CMK (cell line): ENCODE results near the gene AARSD1.
A peak's percentile ranks its signal among the peaks of the same experiment; 100 is the strongest.
"Not testable (repeated sequence)": the region's sequence is repeated elsewhere in the genome, so short reads cannot be mapped to it uniquely, and the experiment has no call there.

Experiments used
- DNase-seq: peaks from one replicate; pipeline ENCODE4 v3.0.0-alpha.2; 2010; ENCODE audit warnings: low read depth

AARSD1 gene

GRCh38 chr17:42964161-42964932 is at the start of gene AARSD1:
TSS of gene AARSD1 (minus strand) at chr17:42964454. CDS start at chr17:42964440, 14 bp downstream.
- peak; percentile 87 for DNase-seq

- no peak for DNase-seq
Observed at GRCh38 chr17:43013296-43013695, 49.0 kb upstream of the AARSD1 start.

GRCh38 chr17:43011728-43012472 is 47.6 kb upstream of the AARSD1 start:
- DNase-seq = no peak

- no peak for DNase-seq
Observed at GRCh38 chr17:43010667-43011308, 46.5 kb upstream of the AARSD1 start.

GRCh38 chr17:43006639-43007551 is 42.6 kb upstream of the AARSD1 start, which contains the start of gene IFI35:
TSS of gene IFI35 (plus strand) at chr17:43006784. CDS start at chr17:43006948, 164 bp downstream.
- DNase-seq = no peak

- no peak for DNase-seq
Observed at GRCh38 chr17:43003542-43004172, 39.4 kb upstream of the AARSD1 start.

- DNase-seq = not testable (repeated sequence)
Observed at GRCh38 chr17:43000894-43001293, 36.6 kb upstream of the AARSD1 start.

- no peak for DNase-seq
Observed at GRCh38 chr17:42999003-42999525, 34.8 kb upstream of the AARSD1 start.

- peak; percentile 99 for DNase-seq
Observed at GRCh38 chr17:42997984-42998938, 34.0 kb upstream of the AARSD1 start, which contains the start of gene RPL27. TSS of gene RPL27 (plus strand) at chr17:42998419. CDS start at chr17:42998751, 332 bp downstream.

GRCh38 chr17:42997390-42997983 is 33.2 kb upstream of the AARSD1 start:
- DNase-seq = no peak

- DNase-seq = not testable (repeated sequence)
Observed at GRCh38 chr17:42993913-42994312, 29.7 kb upstream of the AARSD1 start.

GRCh38 chr17:42992872-42993271 is 28.6 kb upstream of the AARSD1 start:
- no peak for DNase-seq

GRCh38 chr17:42991471-42991870 is 27.2 kb upstream of the AARSD1 start:
- DNase-seq = no peak

GRCh38 chr17:42989726-42990652 is 25.7 kb upstream of the AARSD1 start:
- no peak for DNase-seq

GRCh38 chr17:42989141-42989540 is 24.9 kb upstream of the AARSD1 start:
- DNase-seq = no peak

- DNase-seq = no peak
Observed at GRCh38 chr17:42985225-42985624, 21.0 kb upstream of the AARSD1 start.

GRCh38 chr17:42982266-42982665 is 18.0 kb upstream of the AARSD1 start:
- no peak for DNase-seq
